ENCODE results near the gene AQP12B.

Gene AQP12B

GRCh38 chr2:240719676-240720545, 37.2 kb upstream of the AQP12B start:
- in situ Hi-C loops (cut with HindIII; ENCODE audit: low pct_ligation_motif_present, low pct_unique_long_range_greater_than_20kb, low sequenced_read_pairs): no loop called here
- DNase-seq: no peak

DNA sequence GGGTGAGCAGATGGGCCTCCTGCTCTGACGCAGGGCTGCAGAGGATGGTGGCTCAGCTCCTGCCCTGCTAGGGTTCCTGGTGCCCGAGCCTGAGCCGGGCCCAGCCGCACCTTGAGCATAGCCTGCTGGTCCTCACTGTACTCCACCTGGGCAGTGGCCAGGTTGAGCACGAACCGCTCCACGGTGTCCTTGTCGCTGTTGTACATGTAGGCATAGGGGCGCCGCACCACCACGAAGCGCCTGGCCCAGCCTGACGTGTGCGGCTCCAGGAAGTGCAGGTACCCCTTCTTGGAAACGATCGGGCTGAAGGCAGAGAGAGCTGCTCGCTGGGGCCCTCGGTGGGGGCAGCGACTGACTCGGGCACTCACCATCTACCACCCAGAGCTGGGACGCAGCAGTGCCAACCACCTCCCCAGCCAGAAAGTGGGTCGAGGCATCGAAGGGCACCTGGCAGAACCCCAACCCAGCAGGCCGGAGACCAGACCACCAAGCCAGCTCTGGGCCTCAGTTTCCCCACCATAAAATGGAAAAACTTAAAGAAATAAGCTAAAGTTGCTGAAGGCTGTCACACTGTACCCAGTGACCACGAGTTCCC, 36.3 kb upstream of the AQP12B start:
- in situ Hi-C loops (cut with HindIII; ENCODE audit: low pct_ligation_motif_present, low pct_unique_long_range_greater_than_20kb, low sequenced_read_pairs): no loop called here

DNA sequence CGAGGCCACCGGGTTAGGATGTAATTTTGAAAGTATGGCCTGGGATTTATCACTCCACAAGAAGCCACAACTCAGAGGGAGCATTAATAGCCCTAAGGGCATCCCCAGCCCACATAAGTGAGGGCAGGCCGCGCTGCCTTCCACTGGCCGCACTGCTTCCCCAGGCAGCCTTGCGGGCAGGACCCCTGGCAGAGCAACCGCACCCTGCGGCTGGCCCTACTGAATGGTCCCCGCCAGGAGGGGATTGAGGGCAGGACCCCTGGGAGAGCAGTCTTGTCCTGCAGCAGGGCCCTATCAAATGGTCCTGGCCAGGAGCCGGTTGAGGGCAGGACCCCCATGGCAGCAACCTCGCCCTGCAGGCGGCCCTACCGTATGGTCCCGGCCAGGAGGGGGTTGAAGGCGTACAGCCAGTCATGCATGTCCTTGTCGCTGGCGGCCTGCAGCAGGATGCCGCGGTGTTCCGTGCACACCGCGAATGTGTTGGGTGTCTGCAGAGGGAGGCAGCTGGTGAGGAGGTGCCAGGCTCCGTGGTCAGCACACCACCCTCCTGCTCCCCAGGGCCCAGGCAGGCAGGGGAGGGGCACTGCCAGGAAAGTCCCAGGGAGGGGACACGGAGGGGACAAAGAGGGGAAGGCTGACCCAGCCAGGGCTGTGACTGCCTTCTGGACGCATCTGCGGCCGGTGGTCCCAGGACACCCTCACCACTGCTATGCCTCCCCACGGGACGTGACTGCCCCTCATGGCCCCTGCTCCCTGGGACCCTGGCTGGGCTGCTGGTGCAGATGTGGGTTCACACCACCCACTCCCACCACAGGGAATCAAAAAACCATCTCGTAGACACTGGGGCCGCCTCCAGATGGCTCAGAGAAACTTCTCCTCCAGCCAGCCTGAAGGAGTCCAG, 35.2 kb upstream of the AQP12B start:
- DNase-seq: no peak
- in situ Hi-C loops (cut with HindIII; ENCODE audit: low pct_ligation_motif_present, low pct_unique_long_range_greater_than_20kb, low sequenced_read_pairs): no loop called here

More for the DNA sequence above, 36.3 kb upstream of the AQP12B start:
- no peak for DNase-seq

- in situ Hi-C loops (cut with HindIII; ENCODE audit: low pct_ligation_motif_present, low pct_unique_long_range_greater_than_20kb, low sequenced_read_pairs): no loop called here
- DNase-seq: no peak
Measured at GRCh38 chr2:240717181-240717641, 34.5 kb upstream of the AQP12B start.

DNA sequence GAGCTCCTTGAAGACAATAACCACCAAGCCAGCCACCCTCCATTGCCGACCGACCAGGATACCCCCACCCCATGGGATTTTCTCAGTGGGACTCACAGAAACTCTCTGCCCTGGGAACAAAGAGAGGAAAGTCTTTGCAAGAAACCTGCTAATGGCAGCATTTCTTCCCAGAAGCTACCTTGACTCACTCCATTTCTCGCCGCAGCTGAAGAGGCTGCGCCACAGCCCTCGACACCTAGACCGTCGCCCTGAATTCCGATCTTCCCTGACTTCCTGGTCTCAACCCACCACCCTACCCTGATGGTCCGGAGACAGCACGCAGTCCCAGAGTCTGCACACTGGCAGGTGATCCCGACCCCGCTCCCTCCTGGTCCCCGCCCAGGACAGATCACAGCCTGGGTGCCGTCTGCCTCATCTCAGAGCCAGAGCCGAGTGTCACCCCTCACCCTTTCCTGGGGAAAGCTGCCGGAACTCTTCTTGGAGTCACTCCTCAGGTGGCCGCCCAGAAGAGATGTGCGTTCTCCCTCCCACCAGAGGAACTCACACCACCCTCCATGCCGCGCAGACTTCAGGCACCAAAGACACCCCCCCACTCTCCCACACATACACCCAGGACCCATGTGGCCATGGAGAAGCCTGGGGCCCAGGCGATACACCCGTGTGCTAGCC, 33.6 kb upstream of the AQP12B start:
- in situ Hi-C loops (cut with HindIII; ENCODE audit: low pct_ligation_motif_present, low pct_unique_long_range_greater_than_20kb, low sequenced_read_pairs): no loop called here
- DNase-seq: no peak

GRCh38 chr2:240714747-240715725, 32.4 kb upstream of the AQP12B start:
- in situ Hi-C loops (cut with HindIII; ENCODE audit: low pct_ligation_motif_present, low pct_unique_long_range_greater_than_20kb, low sequenced_read_pairs): no loop called here

GRCh38 chr2:240713928-240714746, 31.5 kb upstream of the AQP12B start:
- in situ Hi-C loops (cut with HindIII; ENCODE audit: low pct_ligation_motif_present, low pct_unique_long_range_greater_than_20kb, low sequenced_read_pairs): no loop called here
- DNase-seq: no peak

More at GRCh38 chr2:240714747-240715725, 32.4 kb upstream of the AQP12B start:
- DNase-seq: no peak

GRCh38 chr2:240713071-240713927, 30.6 kb upstream of the AQP12B start:
- in situ Hi-C loops (cut with HindIII; ENCODE audit: low pct_ligation_motif_present, low pct_unique_long_range_greater_than_20kb, low sequenced_read_pairs): no loop called here
- DNase-seq: no peak

GRCh38 chr2:240712121-240712520, 29.4 kb upstream of the AQP12B start:
- no peak for DNase-seq
- in situ Hi-C loops (cut with HindIII; ENCODE audit: low pct_ligation_motif_present, low pct_unique_long_range_greater_than_20kb, low sequenced_read_pairs): no loop called here

- DNase-seq: no peak
- in situ Hi-C loops (cut with HindIII; ENCODE audit: low pct_ligation_motif_present, low pct_unique_long_range_greater_than_20kb, low sequenced_read_pairs): no loop called here
Measured at GRCh38 chr2:240711701-240712100, 29.0 kb upstream of the AQP12B start.

DNA sequence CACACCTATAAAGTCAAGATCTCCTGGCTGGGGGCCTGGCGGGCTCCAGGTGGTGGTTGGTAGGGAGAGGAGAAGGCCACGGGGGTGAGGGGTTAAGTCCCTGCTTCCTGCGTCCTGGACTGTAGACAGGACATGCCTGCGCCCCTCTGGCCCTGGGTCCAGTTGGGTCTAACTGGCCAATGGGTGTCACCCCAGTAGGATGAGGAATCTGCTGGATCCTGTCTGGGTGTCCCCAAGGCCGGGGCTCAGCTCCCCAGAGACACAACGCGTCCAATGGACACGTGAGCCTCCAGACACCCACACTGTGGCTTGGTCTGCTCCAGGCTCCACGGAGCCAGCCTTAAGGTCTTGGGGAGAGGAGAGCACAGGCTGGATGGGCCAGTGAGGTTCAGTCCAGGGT, 28.6 kb upstream of the AQP12B start:
- DNase-seq: no peak
- in situ Hi-C loops (cut with HindIII; ENCODE audit: low pct_ligation_motif_present, low pct_unique_long_range_greater_than_20kb, low sequenced_read_pairs): no loop called here

- DNase-seq: no peak
- in situ Hi-C loops (cut with HindIII; ENCODE audit: low pct_ligation_motif_present, low pct_unique_long_range_greater_than_20kb, low sequenced_read_pairs): no loop called here
Measured at GRCh38 chr2:240708457-240708856, 25.8 kb upstream of the AQP12B start.

DNA sequence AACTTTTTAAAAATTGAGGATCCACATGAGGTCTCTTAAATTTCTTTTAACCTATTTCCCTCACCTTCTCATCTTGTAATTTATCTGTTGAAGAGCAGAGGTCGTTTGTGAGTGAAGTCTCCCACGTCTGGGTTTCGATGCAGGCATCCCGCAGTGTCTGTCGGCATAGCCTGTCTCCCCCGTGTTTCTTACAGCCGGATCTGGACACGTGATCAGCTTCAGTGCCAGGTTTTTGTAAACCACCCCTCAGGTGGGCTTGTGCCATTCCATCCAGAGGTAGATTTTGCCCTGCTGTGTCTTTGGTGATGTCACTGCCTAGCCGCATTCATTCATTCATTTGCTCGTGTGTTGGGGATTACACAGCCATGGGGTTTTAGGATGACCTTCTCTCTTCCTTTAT, 25.1 kb upstream of the AQP12B start:
- no peak for DNase-seq
- in situ Hi-C loops (cut with HindIII; ENCODE audit: low pct_ligation_motif_present, low pct_unique_long_range_greater_than_20kb, low sequenced_read_pairs): no loop called here

GRCh38 chr2:240707043-240707756, 24.5 kb upstream of the AQP12B start:
- in situ Hi-C loops (cut with HindIII; ENCODE audit: low pct_ligation_motif_present, low pct_unique_long_range_greater_than_20kb, low sequenced_read_pairs): no loop called here
- no peak for DNase-seq

DNA sequence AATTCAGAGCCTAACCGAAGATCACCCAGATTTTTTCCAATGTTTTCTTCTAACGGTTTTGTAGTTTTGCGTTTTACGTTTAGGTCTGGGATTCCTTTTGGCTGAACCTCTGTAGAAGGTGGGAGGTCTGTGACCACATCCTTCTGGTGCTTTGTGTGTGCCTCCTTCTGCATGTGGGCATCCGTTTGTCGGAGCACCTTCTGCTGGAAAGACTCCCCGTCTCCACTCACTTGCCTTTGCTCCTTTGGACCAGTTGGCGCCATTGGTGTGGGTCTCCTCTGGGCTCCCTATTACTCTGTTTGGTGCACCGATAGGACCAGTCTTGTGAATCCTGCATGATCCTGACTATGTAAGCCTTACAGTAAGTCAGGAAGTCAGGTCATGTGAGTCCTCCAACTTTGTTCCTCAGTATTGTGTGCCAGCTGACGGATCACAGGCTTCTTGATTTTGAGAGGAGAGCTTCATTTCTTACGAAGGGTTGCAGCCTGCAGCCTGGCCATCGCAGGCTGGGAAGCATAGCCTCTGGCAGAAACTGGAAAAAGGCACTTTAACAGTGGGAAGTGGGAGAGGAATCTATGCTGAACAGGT, 22.6 kb upstream of the AQP12B start:
- in situ Hi-C loops (cut with HindIII; ENCODE audit: low pct_ligation_motif_present, low pct_unique_long_range_greater_than_20kb, low sequenced_read_pairs): no loop called here
- DNase-seq: no peak
